SK-N-SH (cell line): ENCODE data around the gene NFIX.

ENCODE experiments used
- CTCF ChIP-seq: fragments of 200-600 bp; sonication (generic); IDR thresholded peaks from 2 replicates; pipeline ENCODE4 v1.6.1; 2017; ENCODE audit warnings: antibody characterized with exemption, mild to moderate bottlenecking, moderate library complexity
- EP300 ChIP-seq, 2 experiments: IDR thresholded peaks; 2 replicates each; pipeline versions ENCODE4 v1.4.0 to v1.6.1; 2012; ENCODE audit warnings: borderline replicate concordance in 1 of 2, low read depth in 1 of 2, low read length in 1 of 2
- EZH2phosphoT487 ChIP-seq: fragments of 200-600 bp; sonication (generic); IDR thresholded peaks from 2 replicates; pipeline ENCODE4 v1.6.1; 2017; ENCODE audit warnings: low read depth, mixed run types, mild to moderate bottlenecking, antibody characterized with exemption, moderate library complexity, borderline replicate concordance
- GABPA ChIP-seq: IDR thresholded peaks from 2 replicates; pipeline ENCODE4 v1.4.0; 2012; ENCODE audit warnings: low read depth, mild to moderate bottlenecking
- IRF3 ChIP-seq: fragments of 150-350 bp; IDR thresholded peaks from 2 replicates; pipeline ENCODE4 v1.6.1; 2016; ENCODE audit warnings: mild to moderate bottlenecking, low read depth, low read length
- JUND ChIP-seq: IDR thresholded peaks from 2 replicates; pipeline ENCODE4 v1.4.0; 2012
- NRF1 ChIP-seq: IDR thresholded peaks from 2 replicates; pipeline ENCODE4 v1.6.1; 2012; ENCODE audit warnings: low read depth, mild to moderate bottlenecking, low read length
- POLR2AphosphoS5 ChIP-seq: IDR thresholded peaks from 2 replicates; pipeline ENCODE4 v1.6.1; 2012; ENCODE audit warnings: low read depth, low read length
- RAD21 ChIP-seq: IDR thresholded peaks from 2 replicates; pipeline ENCODE4 v1.6.1; 2012; ENCODE audit warnings: mild to moderate bottlenecking, low read length
- RCOR1 ChIP-seq: fragments of 150-350 bp; IDR thresholded peaks from 2 replicates; pipeline ENCODE4 v1.6.1; 2017; ENCODE audit warnings: antibody characterized with exemption, low read length
- REST ChIP-seq: IDR thresholded peaks from 2 replicates; pipeline ENCODE4 v1.6.1; 2012; ENCODE audit warnings: mild to moderate bottlenecking, low read depth, low read length, moderate library complexity
- SIN3A ChIP-seq: IDR thresholded peaks from 2 replicates; pipeline ENCODE4 v1.6.1; 2012; ENCODE audit warnings: low read depth, mild to moderate bottlenecking, low read length, moderate library complexity, borderline replicate concordance
- SMC3 ChIP-seq: IDR thresholded peaks from 2 replicates; pipeline ENCODE4 v1.6.1; 2012; ENCODE audit warnings: low read depth, low read length, improper control_type of control experiment
- YY1 ChIP-seq: IDR thresholded peaks from 2 replicates; pipeline ENCODE4 v1.4.0; 2012; ENCODE audit warnings: low read depth, mild to moderate bottlenecking

- no peak for TF ChIP-seq CTCF
- TF ChIP-seq SIN3A, result no peak
- TF ChIP-seq POLR2AphosphoS5, result no peak
- TF ChIP-seq EZH2phosphoT487, result no peak
- TF ChIP-seq YY1, result no peak
- TF ChIP-seq RAD21, result no peak
- TF ChIP-seq IRF3, result no peak
- TF ChIP-seq REST, result no peak
- TF ChIP-seq RCOR1, result no peak
- no peak for TF ChIP-seq EP300 (IDR thresholded peaks at IDR 0.05; ENCODE audit: borderline replicate concordance in 1 of 2, low read depth in 1 of 2, low read length in 1 of 2)
- TF ChIP-seq NRF1, result no peak
- no peak for TF ChIP-seq SMC3
- TF ChIP-seq JUND, result no peak
- no peak for TF ChIP-seq GABPA
Measured at GRCh38 chr19:13128583-13128982, 133.3 kb downstream of the NFIX start.
